G401.6 (cell line): ENCODE results near the gene TMEM200B.
"Not testable (repeated sequence)": the region's sequence is repeated elsewhere in the genome, so short reads cannot be mapped to it uniquely, and the experiment has no call there.

Source experiments
- FAIRE-seq: peaks from 2 replicates; lab custom pipeline; 2012; peaks lifted over from hg19 to GRCh38; lab: Jason Lieb, UNC

TMEM200B gene

DNA sequence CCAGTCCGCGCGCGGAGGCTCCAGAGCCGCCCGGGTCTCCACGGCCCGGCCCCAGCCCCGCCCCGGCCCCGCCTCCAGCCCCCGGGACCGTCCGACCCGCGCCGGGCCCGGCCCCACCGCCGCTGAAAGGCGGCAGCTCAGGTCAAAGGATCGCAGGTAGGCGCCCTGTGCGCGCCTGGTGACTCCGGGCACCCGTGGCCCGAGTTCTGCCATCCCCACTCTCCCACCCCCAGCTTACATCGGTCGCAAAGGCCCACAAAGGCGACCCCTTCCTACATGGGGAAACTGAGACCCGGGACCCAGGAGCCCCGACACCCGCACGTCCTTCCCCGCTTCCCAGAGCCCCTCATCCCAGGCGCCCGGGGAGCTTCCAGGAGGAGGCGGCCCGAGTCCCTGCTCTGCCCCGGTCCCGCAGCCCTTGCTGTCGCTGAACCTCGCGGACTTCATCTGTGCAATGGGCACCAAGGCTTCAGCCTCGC is at the start of gene TMEM200B:
Gene TMEM200B, minus strand, starts transcription at position 17 of the 479 bp plus-strand sequence. CDS start 2,075 bp downstream, outside the sequence.
- no peak for FAIRE-seq

DNA sequence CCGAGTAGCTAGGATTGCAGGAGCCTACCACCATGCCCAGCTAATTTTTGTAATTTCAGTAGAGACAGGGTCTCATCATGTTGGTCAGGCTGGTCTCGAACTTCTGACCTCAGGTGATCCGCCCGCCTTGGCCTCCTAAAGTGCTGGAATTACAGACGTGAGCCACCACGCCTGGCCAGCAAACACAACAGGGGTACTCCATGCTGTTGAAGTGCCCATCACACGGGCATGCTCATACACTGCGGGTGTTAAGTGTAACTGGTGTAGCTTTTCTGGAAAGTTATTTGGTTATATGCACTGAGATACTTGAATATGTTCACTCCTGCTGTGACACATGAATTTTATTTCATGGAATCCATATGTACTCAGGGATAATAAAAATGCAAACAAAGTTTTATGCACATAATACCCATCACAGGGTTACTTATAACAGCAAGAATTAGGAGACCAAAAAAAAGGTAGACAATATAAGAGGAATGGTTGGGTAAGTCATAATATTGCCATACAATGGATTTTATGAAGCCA is 48.8 kb upstream of the TMEM200B start:
- FAIRE-seq, result no peak

DNA sequence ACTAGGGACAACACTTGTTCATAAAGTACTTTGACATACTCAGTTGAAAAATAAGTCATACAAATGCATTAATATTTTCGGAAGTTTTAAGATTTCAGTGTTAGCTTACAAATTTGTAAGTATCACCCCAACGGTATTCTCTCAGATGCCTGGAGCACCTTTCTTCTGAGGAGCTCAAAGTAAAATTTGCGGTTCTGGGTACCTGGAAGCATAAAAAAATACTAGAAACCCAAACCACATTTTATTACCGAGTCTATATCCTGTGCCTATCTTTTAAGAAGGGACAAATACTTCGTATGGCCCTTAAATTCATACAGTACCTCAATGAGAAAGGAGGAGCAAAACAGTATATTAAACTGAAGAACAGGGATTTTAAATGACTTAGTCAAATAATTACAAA is 47.8 kb upstream of the TMEM200B start:
- FAIRE-seq, result no peak

DNA sequence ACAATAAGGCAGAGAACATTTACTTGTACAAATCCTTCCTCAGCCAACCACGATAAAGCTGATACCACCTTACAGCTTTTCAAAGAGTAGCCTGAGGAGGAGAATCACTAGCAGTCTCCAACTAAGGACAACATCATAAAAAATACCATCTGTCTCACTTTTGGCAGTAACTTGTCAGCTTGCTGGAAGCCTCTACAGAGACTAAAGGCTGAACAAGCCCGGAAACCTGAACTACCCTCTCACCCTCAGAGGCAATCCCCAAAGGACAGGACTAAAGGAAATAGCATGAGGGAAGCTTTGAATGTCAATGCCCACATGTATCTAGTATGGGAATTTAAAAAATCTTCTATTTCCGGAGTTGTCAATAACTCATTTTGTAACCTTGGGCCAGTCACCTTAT is 47.4 kb upstream of the TMEM200B start:
- no peak for FAIRE-seq

DNA sequence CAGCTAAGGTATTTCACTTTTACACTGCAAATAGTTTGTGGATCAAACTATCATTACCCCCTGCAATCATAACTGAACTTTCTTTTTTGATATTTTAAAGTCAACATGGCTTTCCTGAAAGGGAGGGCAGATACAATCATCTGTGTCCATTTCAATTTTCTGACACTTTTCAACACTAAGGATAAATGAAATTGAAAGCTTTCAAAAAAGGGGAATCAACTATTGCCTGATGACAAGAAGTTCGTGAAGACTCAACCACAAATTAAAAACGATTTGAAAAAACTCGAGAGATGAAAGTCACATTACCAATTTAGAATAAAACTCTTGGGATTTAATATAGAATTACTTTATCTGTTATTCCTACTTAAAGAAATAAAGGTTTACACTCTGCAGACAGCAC is 46.3 kb upstream of the TMEM200B start:
- FAIRE-seq, result no peak

DNA sequence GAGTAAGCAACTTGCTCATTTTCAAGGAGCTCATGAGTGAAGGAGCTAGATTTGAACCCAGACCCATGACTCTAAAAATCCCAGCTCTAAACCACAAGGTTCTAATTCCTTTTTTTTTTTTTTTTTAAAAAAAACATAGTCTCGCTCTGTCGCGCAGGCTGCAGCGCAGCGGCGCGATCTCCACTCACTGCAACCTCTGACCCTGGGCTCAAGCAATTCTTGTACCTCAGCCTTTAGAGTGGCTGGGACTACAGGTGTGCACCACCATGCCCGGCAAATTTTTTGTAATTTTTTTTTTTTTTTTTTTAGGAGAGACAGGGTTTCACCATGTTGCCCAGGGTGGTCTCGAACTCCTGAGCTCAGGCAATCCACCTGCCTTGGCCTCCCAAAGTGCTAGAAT is 44.2 kb upstream of the TMEM200B start:
- FAIRE-seq, result no peak

DNA sequence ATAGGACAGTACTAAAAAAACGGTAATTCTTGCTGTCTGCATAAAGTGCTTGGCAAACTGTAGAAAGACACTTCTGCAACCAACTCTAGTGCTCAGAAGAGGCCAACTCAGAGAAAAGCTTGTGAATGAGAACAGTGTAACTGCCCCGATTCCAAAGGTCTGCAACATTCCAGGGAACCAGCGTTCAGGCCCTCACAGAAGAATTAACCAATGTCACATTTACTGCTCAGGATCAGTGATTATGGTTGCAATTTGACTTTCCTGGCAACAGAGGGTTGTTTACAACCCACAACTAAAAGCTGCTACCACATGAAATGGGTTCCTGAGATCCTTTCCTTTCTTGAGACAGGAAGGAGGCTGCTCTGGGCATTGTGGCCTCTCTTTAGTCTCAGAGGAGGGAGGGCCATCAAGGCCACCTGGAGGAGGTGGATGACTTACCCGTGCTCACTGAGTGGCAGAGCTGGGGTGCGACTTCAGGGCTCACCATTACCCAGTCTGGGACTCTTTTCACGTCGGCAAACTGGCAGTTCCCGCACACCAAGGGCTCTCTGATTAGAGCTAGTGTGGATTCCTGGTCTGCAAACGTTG is 42.7 kb upstream of the TMEM200B start:
- FAIRE-seq, result no peak

DNA sequence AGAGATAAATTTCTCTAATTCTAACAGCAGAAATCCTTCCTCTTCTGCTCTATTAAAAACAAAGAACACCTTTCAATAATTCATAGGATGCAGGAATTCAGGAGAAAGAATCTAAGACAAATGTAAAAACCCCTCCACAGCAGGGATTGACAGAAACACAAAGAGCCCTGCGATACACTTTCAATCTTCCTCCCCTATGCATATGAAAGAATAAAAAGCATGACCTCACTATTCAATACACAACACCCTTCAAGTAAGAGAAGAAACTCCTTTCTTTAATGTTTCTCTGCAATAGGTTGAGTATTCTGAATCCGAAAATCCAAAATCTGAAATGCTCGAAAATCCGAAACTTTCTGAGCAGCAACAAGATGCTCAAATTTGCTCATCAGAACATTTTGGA is 40.9 kb upstream of the TMEM200B start:
- no peak for FAIRE-seq

DNA sequence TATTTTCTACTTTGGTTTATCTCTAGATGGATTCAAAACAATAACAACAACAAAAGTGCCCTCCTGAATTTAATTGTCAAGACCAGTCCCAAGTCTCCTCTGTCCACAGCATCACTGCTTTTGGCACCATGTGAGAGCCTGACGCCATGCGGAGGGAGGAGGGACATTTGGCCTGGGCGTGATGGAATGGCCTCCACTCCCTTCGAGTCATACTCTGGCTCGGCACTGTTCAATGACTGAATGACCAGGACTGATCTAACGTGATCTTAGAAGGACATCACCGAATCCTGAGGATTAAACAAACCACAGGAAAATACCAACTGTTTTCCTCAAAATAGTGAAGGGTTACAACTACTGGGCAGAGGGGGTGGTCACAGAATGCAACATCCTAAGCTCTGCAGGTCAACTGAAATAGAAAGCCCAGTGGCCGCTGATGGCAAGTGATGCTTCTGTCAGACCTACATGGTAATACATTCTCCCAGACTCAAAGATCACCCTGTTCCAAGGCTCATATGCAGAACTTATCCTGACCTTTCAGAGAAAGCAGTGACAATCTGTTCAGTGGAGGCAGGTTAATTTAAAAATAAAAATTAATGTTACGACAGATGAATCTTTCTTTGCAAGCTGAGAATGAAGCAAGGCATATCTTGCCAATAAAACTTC is 38.9 kb upstream of the TMEM200B start:
- FAIRE-seq, result no peak

DNA sequence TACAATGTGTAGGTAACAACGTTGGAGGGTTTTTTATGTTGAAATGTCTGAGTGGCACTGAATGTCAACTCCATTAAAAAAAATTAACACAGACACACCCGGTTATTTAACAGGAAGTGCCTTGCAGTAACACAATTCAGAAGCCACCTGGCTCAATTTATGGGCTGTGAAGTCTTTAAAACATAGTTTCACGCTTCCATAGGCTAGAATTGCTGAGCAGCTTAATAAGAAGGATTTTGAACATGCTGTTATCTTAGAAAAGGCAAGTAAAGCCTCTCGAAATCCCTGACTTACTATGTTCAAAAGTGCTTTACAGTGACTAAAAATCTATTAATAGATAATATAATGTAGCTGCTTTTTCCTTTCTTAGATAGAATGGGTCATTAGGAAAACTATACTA is 38.3 kb upstream of the TMEM200B start:
- FAIRE-seq, result no peak

DNA sequence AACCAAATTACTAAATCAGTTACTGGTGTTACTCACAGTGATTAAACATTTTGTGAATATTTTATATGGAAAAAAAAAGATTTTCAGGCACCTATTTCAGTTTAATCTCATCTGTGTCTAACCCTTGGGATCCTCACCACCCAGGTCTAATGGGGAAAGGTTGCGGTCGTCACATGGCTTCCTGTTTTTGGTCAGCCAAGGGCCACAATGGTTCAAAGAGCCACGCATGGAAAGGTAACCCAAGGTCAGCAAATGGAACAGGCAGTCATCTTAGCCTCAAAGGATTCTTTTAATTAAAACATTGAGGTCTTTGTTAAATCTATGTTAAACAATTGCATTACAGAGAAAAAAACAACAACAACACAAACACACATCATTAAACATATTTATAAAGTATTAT is 36.1 kb upstream of the TMEM200B start:
- no peak for FAIRE-seq

DNA sequence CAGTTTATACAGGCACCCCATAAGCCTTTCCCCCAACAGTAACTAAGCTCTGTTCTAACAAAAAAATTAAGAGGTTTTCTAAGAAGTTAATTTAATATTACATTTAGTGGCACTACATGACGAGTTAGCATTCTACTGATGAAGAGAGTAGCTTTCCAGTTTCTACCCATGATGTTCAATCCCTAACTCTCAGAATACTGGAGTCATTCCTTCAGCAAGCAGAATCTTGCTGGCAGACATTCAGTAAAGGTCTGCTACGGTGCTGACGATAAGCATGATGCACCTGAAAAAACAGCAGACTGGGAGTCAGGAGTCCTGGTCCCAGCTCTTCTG is 33.5 kb upstream of the TMEM200B start:
- no peak for FAIRE-seq

DNA sequence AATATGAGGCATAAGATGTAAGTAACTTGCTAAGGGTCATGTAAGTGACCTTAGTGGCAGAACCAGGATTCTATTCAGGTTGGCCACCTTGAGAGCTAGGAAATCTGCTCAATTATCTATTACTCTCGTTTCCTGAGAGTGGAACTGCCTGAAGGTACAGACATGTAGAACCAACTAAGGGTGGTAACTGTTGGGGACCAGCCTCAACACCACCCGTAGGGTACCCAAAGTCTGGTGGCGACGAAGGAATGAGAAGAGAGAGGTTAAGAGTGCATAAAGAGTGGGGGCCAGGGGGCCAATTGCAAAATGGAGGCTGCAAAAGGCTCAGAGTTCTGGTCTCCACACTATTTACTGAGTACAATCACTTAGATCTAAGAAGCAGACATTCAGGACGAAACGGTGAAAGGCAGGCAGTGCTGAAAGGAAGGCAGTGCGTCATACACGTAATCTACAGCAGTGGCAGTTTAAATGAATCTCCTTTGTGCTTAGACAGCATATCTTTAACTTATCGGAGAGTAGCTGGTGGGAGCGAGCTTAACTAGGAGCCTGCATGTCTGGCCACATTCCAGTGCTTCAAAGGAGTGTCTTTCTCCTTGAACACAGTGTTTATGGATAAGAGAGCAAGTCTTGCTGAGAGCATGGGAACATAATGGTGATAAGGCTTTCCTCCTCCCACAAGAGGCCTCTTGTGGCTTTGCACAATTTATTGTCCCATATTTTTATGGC is 33.0 kb upstream of the TMEM200B start:
- FAIRE-seq, result no peak

DNA sequence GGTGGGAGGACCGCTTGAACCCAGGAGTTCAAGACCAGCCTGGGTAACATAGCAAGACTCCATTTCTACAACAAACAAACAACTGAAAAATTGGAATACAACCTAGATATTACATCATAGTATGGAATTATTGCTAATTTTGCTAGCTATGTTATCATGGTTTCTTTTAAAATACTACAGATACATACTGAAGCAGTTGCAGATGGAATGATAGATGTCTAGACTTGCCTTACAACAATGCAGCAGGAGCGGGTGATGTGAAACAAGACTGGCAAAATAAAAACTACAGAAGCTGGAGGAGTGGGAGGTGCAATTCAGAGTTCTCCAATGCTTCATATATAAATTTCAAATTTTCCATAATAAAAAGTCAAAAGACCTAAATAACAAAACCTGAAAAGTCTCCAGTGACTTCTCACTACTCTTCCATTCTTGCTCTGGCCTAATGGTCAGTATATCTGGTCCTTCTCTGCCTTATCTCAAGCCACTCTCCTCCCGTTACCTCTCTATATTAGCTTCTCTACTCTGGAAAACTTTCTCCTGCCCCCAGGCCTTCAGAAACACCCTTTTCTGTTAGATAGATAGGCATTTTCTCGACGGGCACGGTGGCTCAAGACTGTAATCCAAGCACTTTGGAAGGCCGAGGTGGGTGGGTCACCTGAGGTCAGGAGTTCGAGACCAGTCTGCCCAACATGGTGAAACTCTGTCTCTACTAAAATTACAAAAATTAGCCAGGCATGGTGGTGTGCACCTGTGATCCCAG is 28.5 kb upstream of the TMEM200B start:
- FAIRE-seq, result no peak

DNA sequence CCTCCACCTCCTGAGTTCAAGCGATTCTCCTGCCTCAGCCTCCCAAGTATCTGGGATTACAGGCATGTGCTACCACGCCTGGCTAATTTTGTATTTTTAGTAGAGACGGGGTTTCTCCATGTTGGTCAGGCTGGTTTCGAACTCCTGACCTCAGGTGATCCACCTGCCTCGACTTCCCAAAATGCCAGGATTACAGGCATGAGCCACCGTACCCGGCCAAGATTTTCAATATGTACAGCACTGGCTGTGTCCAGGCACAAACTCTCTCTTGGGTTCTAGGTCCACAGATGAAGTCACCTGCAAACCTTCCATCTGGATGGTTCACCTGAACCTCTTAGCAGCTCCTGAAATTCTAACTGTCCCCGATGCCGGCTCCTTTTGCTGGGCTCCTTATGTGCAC is 26.6 kb upstream of the TMEM200B start:
- FAIRE-seq, result not testable (repeated sequence)

DNA sequence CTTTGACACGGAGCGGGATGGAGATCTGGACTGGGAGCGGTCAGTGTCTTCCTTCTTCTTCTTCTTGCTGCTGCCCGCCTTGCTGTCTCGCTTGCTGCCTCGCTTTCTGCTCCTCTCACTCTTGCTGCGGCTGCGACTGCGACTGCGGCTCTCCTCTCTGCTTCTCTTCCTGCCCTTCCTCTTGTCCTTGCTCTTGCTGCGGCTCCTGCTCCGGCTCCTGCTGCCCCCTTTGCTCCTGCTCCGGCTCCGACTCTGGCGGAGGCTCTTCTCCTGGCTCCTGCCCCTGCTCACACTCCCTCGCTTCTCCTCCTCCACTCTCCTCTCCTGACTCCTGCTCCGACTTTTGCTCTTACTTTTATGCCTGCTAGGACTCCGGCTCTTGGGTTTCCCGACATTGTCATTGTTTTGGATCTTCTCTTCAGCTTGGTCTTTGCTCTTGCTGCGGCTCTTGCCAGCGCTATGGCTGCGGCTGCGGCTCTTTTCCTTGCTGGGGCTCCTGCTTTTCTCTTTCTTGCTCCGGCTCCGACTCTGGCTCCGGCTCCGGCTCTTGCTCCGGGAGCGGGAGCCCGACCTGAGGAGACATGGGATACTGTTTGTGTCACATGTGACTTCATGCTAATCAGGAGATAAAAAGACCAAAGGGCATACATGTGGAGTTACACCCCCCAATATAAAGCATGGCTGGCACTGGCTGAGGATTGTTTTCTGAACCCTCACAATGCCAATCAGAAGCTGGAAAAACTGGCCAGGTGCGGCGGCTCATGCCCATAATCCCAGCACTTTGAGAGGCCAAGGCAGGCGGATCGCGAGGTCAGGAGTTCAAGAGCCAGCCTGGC is 25.2 kb upstream of the TMEM200B start:
- FAIRE-seq, result no peak

DNA sequence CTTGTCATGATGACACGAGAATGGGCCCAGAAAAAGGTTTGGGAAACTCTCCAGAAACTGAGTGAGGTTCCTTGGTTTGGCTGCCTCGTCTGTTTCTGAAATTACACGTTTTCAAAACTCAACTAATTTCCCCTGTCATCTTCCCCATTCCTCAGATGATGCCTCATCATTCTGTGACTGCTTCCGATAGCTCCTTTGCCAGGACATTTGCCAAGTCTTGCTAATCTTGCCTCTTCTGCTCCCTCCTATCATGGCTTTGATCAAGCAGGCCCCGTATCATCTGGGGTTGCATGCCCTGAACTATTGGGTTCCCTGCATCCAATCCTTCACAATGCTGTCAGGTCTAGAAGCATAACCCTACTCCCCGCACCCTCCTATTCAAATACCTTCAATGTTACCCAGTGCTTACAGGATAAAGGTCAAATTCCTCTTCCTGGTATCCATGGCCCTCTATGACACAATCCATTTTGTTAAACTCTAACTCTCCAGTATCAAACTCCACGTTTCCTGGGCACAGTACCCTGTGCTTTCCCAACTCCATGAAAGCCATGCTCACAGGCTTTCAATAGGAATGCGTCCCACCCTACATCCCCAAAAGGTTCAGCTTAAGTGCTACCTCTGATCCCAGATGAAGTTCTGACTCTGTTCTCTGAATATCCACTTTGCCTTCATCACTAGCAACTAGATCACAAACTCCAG is 22.2 kb upstream of the TMEM200B start:
- FAIRE-seq, result no peak

DNA sequence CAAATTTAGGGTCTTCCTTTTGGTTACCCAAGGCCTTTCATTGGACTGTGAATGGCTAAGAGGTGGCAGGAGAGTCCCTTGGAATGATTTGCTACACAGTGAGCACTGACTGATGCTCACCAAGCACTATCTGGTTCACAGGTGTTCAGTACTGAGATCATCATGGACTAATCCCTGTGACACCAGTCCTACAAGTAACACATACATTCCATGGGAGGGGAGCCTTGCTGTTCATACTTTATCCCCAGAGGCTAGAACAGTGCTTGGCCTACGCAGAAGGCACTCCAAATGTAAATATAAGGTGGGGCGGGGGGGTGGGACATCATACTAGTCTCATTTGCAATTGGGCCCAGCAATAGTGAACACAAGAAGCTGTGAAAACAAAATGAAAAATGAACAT is 20.5 kb upstream of the TMEM200B start:
- FAIRE-seq, result no peak

DNA sequence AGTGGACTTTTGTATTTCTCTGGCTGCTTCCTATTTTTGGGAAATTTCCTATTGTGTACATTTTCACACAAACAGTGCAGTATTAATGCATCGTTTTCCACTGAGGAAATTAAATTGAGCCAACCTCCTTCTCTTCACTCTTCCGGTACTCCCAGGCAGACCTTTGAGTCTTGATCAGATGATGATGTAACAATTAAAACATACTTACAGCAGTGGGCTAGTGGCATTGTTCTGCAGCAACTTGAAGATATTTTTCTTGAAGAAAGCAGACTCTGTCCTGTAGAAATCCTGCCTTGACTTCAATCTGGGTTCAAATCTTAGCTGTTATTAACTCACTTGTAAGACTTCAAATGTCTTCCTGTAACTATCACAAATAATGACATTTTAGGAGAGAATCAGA is 19.0 kb upstream of the TMEM200B start:
- FAIRE-seq, result no peak

DNA sequence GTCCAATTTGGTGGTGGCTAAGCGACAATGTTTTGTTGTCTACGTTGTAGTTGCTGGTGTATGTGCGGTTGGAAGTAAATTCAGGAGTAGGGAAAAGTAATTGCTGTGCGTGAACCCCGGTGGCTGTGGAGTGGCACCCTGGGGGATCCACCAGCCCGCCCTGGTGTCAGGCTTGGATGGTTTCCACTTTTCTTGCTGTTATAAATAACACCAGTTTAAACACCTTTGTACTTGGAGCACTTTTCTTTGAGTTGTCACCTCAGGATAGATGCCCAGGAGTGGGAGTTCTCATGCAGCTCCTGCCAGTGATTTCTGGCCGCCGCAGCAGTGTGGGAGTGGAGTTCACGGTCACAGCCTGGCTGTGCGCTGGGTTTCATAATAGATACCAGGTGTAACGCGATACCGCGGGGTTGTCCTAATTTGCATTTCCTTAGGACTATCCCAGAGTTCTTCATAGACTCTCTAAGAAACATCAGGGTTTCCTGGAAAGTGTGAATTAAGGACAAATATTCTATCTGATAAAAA is 12.8 kb upstream of the TMEM200B start:
- FAIRE-seq, result no peak

DNA sequence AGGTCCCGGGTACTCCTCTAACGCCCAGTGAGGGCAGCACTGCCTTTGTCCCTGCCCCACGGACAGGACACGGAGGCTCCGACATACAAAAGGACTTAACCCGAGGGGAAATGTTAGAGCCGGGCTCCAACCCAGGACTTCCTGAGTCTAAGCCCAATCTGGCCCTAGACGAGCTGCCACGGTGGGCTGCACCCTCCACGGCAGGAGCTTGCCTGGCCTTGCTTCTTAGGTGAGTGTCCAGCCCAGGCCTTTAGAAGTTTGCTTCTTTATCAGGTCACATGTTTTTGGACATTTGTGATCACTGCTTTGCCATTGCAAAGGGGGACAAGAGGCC is 11.0 kb upstream of the TMEM200B start:
- FAIRE-seq, result no peak
